GM15510 (cell line): ENCODE results near the gene PRKCA.

Experiments
- POLR2A ChIP-seq: IDR thresholded peaks from 3 replicates; pipeline ENCODE4 v1.6.1; 2011; ENCODE audit warnings: borderline replicate concordance; ENCODE audit not compliant: insufficient read length; ENCODE audit errors: extremely low read depth

The PRKCA gene

GRCh38 chr17:66359351-66359750, 56.9 kb downstream of the PRKCA start:
- TF ChIP-seq POLR2A, result no peak

- no peak for TF ChIP-seq POLR2A
Observed at GRCh38 chr17:66364508-66364907, 62.1 kb downstream of the PRKCA start.

- TF ChIP-seq POLR2A, result no peak
Observed at GRCh38 chr17:66364990-66365490, 62.6 kb downstream of the PRKCA start.

GRCh38 chr17:66365903-66366302, 63.5 kb downstream of the PRKCA start:
- TF ChIP-seq POLR2A, result no peak

- TF ChIP-seq POLR2A, result no peak
Observed at GRCh38 chr17:66367107-66367506, 64.7 kb downstream of the PRKCA start.

- no peak for TF ChIP-seq POLR2A
Observed at GRCh38 chr17:66369830-66370229, 67.4 kb downstream of the PRKCA start.

GRCh38 chr17:66371561-66371960, 69.1 kb downstream of the PRKCA start:
- TF ChIP-seq POLR2A, result no peak

GRCh38 chr17:66372182-66372581, 69.8 kb downstream of the PRKCA start:
- TF ChIP-seq POLR2A, result no peak

- TF ChIP-seq POLR2A, result no peak
Observed at GRCh38 chr17:66373079-66373478, 70.7 kb downstream of the PRKCA start.

- no peak for TF ChIP-seq POLR2A
Observed at GRCh38 chr17:66373944-66374817, 71.8 kb downstream of the PRKCA start.

GRCh38 chr17:66375121-66375520, 72.7 kb downstream of the PRKCA start:
- TF ChIP-seq POLR2A, result no peak

GRCh38 chr17:66378296-66378695, 75.9 kb downstream of the PRKCA start:
- no peak for TF ChIP-seq POLR2A

- no peak for TF ChIP-seq POLR2A
Observed at GRCh38 chr17:66379544-66379943, 77.1 kb downstream of the PRKCA start.

- no peak for TF ChIP-seq POLR2A
Observed at GRCh38 chr17:66379996-66380395, 77.6 kb downstream of the PRKCA start.

GRCh38 chr17:66381701-66382362, 79.4 kb downstream of the PRKCA start:
- no peak for TF ChIP-seq POLR2A

- no peak for TF ChIP-seq POLR2A
Observed at GRCh38 chr17:66383333-66383732, 80.9 kb downstream of the PRKCA start.
